Stimulated activated CD4-positive, alpha-beta T cell treated with anti-CD3 and anti-CD28 coated beads, TNF-alpha, amount 100 ng/mL, for 48 hours (primary cell): ENCODE results near the gene ASCC3.
"Not testable (repeated sequence)": the region's sequence is repeated elsewhere in the genome, so short reads cannot be mapped to it uniquely, and the experiment has no call there.

Source experiments
- DNase-seq, 3 donors: peaks; one replicate each; pipeline ENCODE4 v3.0.0-alpha.2; 2020; ENCODE audit warnings: low read depth in 3 of 3

ASCC3 gene, protein sequence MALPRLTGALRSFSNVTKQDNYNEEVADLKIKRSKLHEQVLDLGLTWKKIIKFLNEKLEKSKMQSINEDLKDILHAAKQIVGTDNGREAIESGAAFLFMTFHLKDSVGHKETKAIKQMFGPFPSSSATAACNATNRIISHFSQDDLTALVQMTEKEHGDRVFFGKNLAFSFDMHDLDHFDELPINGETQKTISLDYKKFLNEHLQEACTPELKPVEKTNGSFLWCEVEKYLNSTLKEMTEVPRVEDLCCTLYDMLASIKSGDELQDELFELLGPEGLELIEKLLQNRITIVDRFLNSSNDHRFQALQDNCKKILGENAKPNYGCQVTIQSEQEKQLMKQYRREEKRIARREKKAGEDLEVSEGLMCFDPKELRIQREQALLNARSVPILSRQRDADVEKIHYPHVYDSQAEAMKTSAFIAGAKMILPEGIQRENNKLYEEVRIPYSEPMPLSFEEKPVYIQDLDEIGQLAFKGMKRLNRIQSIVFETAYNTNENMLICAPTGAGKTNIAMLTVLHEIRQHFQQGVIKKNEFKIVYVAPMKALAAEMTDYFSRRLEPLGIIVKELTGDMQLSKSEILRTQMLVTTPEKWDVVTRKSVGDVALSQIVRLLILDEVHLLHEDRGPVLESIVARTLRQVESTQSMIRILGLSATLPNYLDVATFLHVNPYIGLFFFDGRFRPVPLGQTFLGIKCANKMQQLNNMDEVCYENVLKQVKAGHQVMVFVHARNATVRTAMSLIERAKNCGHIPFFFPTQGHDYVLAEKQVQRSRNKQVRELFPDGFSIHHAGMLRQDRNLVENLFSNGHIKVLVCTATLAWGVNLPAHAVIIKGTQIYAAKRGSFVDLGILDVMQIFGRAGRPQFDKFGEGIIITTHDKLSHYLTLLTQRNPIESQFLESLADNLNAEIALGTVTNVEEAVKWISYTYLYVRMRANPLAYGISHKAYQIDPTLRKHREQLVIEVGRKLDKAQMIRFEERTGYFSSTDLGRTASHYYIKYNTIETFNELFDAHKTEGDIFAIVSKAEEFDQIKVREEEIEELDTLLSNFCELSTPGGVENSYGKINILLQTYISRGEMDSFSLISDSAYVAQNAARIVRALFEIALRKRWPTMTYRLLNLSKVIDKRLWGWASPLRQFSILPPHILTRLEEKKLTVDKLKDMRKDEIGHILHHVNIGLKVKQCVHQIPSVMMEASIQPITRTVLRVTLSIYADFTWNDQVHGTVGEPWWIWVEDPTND (N-terminal part only)

DNA sequence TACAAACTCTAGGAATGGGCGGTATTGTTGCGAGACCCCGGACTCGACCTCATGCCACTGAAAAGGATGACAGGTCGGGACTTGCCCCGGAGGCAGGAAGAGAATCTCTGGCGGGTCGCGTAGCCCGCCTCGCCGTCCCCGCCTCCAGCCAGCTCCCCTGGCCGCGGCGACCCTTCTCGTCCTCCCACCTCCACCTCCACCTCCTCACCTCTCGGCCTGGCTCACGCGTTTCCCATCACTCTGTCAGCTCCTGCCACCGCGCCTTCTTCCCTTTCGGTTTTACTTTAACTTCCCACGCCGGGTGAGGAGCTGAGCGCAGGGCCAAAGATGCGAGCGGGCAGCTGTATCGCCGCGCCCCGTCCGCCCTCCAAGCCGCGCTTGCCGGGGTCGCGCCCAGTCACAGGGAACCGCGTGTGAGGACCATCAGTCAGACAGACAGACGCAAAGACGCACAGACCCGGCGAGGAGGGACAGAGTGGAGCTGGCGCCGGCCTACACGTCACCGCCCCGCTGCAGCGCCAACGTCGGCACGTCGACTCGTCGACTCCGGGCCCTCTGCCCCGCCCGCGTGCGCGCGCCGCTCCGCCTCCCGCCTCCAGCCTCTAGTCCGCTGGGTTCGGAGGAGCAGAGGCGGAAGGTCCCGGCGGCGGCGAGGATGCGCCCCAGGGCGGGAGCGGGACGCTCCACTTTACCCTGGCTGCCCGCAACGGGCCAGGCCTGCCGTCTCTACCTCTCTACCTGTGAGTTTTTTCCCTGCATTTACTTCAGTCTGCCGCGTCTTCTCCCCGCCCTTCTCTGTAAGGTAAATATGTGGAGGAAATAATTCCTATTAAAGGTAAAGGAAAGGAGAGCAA, at the start of gene ASCC3:
Gene ASCC3 (minus strand): TSS at position 477 of the 854 bp plus-strand sequence. CDS start 13,332 bp downstream, outside the sequence.
- peak; percentile 86 to 91 (median 87) for DNase-seq

DNA sequence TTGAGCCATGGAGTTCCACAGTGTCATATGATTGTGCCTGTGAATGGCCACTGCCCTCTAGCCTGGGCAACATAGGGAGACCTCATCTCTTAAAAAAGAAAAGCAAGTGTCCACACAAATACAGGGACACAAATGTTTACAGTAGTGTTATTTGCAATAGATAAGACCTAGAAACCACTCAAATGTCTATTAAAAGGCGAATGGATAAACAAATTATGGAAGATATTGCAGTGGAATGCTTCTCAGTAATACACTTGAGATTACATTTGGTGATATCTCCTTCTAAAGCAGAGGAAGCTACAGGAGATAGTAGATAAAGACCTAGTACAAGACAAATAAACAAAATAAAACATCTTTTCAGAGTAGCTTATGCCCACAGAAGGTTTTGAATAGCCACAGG, 44.6 kb upstream of the ASCC3 start:
- DNase-seq = no peak

DNA sequence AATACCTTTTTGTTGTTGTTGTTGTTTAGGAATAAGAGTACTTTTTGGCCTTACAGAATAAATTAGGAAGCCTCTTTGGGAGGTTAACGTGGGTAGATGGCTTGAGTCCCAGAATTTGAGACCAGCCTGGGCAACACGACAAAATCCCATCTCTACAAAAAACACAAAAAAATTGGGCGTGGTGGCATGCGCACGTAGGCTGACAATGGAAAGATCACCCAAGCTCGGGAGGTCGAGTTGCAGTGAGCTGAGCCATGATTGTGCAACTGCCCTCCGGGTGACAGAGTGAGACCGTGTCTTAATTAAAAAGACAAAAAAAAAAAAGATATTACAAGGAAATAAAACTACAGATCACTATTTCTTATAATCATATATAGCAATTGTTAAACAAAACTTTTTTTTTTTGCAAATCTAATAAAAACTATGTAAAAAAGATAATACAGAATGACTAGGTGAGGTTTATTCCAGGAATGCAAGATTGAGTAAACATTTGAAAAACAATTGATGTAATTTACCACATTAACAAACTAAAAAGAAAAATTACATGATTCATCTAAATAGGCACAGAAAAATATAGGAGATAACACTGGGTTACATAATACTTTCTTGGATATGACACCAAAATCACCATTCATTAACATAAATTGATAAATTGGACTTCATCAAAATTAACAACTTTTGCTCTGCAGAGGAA, 43.6 kb upstream of the ASCC3 start:
- no peak for DNase-seq

DNA sequence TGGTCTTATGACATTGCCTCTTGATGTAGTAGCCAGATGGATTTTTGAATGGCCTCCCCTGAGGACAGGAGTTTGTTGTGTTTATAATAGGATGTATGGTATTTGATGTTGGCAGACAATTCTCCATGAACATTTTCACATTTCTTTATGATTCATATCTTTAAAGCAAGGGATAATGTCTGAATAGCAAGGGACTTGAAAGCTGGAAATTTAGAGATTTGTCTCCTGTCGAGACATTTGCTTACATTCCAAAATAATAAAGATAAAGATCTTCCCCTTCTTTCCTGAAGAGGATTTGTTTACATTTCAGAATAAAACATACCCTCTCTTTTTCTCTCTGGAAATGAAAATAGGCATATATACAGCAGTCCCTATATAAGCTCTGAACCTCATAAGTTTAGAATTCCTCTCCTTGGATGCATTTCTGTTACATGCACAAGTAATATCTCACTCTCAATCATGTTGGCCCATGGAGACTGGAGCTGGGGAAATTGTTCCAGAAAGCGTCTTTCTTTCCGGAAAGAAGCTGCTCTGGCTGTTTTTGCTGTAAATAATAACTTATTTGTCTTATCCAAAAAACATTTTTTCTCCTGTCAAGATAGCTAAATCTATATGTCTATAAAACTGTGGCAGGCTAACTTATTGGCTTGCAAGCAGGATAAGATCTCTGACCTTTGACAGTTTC, 42.5 kb upstream of the ASCC3 start:
- DNase-seq = no peak

DNA sequence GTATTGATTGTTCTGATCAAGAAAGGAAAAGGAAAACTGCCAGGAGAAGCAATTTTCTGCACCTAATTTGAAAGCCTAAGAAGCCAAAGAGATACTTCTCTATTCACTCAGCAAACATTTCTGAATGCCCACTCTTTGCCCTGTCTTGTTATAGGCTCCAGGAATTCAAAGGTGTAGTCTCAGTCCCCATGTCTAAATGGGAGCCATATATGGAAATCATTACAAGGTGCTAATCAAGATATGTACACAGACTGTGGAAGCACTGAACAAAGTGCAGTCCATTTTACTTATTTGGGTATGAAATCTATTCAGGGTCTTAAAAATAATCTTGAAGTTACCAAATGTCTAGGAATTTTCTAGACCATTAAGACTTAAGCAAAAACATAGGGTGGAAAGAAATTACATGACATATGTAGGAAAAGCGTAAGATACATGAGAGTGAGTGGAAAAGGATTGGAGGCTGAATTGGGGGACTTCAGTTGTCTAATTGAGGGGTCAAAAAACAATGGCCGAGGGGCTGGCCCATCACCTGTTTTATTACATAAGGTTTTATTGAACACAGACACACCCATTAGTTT, 39.0 kb upstream of the ASCC3 start:
- no peak for DNase-seq

DNA sequence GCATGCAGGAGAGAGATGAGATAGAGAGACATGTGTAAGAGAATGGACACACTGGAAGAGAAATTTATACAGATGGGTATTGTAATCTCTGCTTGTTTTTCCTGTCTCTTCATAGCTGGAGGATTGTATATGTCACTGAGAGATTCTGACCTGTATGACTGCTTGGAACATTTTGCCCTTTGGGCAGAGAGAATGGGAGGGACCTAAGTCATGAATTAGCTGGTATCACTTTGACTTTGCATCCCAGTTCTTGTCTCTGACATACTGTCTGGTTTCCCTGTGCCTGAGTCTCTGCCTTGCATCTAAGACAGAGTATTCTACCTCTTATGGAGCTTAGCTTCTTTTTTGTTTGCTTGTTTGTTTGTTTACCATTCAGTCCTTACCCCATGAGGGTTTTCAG, 37.0 kb upstream of the ASCC3 start:
- DNase-seq = no peak

DNA sequence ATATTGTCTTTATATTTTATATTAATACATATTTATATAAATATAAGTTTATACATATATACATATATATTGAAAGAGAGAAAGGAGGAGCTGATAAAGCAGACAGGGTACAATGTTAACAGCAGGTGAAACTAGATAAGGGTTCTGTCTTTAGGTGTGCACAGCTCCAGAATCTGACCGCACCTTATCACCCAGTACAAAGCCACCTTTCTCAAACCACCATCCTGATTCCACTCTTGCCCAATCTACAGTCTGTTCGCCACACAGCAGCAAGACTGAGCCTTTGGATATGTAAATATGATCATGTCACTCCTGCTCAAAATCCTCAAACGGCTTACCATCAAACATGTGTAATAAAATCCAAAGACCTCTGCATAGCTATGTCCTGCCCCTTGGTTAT, 34.7 kb upstream of the ASCC3 start:
- DNase-seq = no peak

DNA sequence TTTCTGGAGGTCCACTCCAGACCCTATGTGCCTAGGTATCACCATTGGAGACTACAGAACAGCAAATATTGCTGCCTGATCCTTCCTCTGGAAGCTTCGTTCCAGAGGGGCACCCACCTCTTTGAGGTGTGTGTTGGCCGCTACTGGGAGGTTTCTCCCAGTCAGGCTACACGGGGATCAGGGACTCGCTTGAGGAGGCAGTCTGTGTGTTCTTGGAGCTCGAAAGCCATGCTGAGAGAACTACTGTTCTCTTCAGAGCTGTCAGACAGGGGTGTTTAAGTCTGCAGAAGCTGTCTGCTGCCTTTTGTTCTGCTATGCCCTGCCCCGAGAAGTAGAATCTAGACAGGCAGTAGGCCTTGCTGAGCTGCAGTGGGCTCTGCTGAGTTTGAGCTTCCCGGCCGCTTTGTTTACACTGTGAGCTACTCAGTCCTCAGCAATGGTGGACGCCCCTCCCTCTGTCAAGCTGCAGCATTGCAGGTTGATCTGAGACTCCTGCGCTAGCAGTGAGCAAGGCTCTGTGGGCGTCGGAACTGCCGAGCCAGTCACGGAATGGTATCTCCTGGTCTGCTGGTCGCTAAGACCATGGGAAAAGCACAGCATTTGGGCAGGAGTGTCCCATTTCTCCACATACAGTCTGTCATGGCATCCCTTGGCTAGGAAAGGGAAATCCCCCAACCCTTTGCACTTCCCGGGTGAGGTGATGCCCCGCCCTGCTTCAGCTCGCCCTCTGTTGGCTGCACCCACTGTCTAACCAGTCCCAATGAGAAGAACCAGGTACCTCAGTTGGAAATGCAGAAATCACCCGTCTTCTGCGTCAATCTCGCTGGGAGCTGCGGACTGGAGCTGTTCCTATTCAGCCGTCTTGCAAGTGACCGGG, 32.5 kb upstream of the ASCC3 start:
- DNase-seq = no peak

DNA sequence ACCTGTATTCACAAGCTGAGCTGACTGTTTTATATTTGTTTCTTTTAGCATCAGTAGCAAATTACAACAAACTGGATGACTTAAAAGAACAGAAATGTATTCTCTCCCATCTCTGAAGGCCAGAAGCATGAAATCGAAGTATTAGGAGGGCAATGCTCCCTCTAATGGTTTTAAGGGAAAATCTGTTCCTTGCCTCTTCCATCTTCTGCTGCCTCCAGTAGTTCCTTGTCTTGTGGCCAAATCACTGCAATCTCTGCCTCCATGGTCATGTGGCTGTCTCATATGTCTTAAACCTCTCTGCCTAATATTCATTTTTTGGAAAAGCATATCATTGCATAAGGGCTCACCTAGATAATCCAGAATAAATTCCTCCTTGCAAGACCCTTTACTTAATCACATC, 25.2 kb upstream of the ASCC3 start:
- no peak for DNase-seq

DNA sequence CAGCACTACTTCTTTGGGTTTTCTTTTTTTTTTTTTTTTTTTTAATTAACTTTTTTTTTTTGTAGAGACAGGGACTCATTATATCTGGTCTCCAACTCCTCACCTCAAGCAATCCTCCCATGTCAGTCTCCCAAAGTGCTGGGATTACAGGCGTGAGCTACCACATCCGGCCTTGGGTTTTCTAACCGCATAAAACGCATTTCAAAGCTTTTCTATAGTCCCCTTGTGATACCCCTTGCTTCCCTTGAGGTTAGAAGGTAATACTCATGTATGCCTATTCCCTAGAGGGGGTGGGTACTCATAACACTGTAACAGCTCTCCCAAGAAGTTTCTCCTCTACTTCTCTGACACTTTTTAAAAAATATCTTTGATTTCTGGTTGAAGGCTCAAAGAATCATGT, 23.9 kb upstream of the ASCC3 start:
- DNase-seq = no peak

DNA sequence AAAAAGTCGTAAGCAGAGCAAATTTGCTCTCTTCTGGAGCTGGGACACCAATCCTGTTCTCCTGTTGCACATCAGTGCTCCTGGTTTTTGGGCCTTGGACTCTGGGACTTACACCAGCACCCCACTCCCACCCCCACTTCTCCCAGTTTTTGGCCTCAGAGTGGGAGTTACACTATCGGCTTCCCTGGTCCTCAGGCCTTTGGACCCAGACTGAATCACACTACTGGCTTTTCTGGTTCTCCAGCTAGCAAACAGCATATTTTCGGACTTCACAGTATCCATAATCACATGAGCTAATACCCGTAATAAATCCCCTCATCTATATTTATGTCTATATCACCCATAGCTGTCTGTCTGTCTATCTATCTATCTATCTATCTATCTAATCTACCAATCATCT, 23.2 kb upstream of the ASCC3 start:
- no peak for DNase-seq

DNA sequence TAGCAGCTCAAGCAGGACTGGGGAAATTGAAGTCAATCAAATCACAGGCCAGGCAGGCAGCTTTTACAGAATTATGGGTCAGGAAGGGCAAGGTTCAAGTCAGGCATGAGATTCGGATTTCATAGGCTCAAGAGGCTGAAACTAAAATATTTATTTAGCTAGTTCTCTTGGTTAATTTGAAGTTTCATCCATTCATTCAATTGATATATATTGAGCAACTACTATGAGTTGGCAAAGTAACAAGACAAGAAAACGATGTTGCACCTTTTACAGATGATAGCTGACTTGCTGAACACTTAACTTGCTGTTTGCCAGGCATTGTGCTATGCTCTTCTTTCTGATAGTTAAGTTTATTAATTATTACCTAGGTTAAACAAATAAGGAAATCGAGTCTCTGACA, 20.5 kb upstream of the ASCC3 start:
- no peak for DNase-seq

DNA sequence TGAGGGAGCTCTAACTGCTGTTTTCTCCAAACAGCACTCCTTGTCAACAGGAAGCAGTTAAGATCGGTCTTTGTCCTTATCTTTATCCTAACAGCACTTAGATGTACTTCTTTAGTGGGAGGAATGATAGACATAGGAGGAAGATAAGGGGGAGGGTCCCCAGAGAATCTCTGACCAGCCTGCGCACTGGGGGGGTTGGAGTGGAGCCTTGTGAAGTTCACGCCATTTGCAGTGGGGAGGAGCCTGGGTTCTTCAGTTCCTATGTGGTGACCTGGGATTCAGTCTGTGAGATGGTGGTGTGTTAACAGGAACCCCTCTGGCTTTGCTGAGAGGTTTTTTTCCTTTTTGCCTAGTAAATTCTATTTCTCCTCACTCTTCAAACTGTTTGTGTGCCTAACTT, 18.1 kb upstream of the ASCC3 start:
- no peak for DNase-seq

DNA sequence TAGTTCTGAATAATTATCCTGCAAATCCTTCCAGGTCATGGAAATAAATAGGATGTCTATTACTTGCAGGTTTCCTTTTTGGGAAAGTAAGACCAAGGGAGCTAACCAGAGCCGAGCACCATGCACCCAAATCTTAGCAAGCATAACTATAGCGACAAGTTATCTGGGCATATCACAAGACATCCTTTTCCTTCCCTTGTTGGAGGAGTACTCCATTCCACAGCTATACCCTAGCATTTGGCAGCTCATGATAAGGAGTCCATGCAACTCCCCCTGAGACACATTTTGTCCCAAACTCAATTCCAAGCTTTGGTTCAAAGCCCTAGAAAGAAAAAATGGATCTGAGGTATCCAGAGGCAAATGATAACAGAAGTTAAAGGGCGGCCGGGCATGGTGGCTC, 16.5 kb upstream of the ASCC3 start:
- DNase-seq = no peak

DNA sequence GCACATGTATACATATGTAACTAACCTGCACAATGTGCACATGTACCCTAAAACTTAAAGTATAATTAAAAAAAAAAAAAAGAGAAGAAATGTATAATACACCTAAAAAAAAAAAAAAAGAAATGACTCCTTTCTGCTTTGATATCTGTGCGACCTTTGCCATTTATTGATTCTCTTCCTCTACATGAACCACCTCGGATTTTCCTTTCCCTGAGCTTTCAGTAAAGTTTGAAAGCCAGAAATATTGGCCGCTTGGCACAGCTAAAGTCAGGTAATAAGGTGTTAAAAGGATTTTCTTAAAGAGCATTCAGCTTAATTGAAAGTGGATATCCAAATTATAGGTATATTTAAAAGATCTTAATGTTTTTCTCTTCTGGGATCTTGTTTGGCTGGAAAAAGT, 12.6 kb upstream of the ASCC3 start:
- no peak for DNase-seq

DNA sequence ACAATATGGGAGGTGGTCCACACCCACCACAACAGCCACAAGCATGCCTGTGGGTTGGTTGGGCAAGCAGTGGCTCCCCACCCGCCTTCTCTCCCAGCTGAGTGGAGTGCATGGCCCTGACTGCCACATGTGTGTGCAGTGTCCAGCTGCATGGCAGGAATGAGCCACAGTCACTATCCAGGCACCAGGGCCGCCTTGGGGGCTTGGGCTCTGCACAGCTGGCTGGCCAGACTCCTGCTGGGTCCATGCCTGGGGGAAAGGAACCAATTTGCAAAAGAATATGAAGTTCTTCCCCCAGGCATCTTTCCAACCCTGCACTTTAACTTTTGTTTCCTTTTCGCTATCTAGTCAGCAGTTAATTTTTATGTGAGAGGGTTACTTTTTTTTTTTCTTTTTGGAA, 11.6 kb upstream of the ASCC3 start:
- no peak for DNase-seq

DNA sequence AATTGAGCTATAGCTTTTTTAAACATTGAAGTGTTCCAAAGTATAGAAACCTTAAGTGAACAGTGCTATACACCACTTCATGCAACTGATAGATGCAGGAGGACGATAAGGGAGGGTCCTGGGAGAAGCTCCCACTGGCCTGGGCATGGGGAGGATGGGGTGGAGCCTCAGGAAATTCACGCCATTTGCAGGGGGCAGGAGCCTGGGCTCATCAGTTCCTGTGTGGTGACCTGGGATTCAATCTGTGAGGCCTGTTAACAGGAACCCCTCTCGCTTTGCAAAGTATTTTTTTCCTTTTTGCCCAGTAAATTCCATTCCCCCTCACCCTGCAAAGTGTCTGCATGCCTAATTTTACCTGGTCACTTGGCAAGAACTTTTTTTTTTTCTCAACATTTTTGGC, 11.0 kb upstream of the ASCC3 start:
- DNase-seq = no peak

DNA sequence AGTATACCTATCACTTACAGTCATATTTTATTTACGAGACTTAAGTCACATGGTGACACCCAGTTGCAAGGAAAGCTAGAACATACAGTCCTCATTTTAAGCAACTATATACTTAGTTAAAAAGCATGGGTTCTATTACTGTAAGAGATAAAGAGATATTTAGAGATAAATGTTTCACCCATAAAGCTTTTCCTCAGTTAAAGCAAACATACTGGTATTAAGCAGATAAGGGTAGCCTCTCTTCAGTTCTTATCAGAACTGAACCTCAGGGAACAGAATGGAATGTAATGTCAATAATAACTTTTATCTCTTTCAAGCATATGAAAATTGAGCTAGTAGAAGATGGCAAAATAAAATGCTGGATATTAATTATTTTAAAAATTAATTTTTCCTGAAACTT, 9.9 kb upstream of the ASCC3 start:
- no peak for DNase-seq

DNA sequence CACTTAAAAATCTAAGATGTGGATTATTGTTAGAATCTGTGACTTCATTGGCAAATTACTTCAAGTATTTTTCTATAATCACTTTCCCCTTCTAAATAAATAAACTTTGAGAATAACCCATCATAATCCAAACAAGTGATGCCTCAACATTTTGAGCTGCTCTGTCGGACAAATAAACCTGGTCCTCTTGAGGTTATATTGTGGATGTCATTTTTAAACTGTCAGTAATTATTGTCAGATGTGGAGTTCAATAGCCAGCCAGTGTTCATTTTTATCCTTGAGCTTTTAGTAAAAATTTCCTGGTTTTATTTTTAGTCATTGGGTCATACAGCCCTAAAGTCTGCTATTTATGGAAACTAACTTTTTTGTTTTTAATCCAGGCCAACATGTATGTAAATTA, 9.5 kb upstream of the ASCC3 start:
- DNase-seq = not testable (repeated sequence)
